ENCODE data around the gene DYNC1LI1. TPM values are rescaled to one million over a fixed set of nuclear protein-coding genes. Genes with fewer than 3 reads are reported as not detected.

Gene DYNC1LI1
- total and polyA plus RNA-seq, 2 of the 4 experiments (the other 2 are of a cell fraction): 25.2 to 30.8 TPM

DNA sequence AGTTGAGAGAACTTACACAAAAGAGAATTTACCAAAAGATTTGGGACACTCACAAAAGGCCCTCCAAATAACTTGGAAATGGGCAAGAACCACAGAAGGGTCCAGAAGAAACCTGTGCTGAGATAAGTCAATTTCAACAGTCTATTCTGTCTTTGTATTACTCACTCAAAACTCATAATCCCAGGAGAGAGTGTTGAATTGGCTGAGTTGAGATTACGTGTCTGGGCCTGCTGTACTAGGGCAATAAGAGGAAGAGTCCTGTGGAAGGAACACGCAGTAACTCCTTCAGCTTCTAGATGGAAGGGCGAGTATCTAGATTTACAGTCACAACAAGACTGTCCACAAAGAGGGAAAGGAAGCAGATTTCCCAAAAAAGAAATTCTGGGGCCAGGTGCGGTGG lies 42.5 kb upstream of the DYNC1LI1 start:
- Histone ChIP-seq H3K14ac (replicated peaks; ENCODE audit: low read depth, low read length) (no peak overlapping the region), H3K9ac (ENCODE audit: low read depth, low read length) (no peak overlapping the region), H3K36me3 (ENCODE audit: control insufficient read depth, insufficient read depth, low read length) (no peaks in the 10 kb centered on the region), H3K56ac (ENCODE audit: extremely low read depth, insufficient read depth, low read length) (no peak overlapping the region), H2BK20ac (ENCODE audit: low read depth, low read length) (peak overlapping the region; percentile 56; the same call in 1 of the 2 replicates), H4K8ac (ENCODE audit: low read depth in 2 of 2, low read length in 2 of 2) (no peak overlapping the region), H3K9me3 (ENCODE audit: control insufficient read depth, insufficient read depth, low read length) (no peaks in the 10 kb centered on the region), H3K4me3 (ENCODE audit: insufficient read depth, low read depth, low read length) (no peak overlapping the region), H2AK9ac (replicated peaks; ENCODE audit: low read depth, low read length, poor library complexity) (no peak overlapping the region), H3K18ac (ENCODE audit: low read depth, low read length) (no peak overlapping the region), H3K4ac (ENCODE audit: low read depth, low read length) (peak overlapping the region; percentile 39; the same call in 1 of the 2 replicates), H2AK5ac (ENCODE audit: low read depth, low read length) (no peak overlapping the region), H2AFZ (replicated peaks; ENCODE audit: low read length, poor library complexity) (no peak overlapping the region), H4K20me1 (ENCODE audit: insufficient read depth, low read length) (no peaks in the 10 kb centered on the region), H2BK5ac (ENCODE audit: low read depth, low read length, poor library complexity, severe bottlenecking) (no peak overlapping the region), H3K9me1 (ENCODE audit: insufficient read depth, low read length) (no peaks in the 10 kb centered on the region), H3K79me1 (ENCODE audit: low read depth in 1 of 2, low read length in 2 of 2) (no peaks in the 10 kb centered on the region), H3K27ac (ENCODE audit: insufficient read depth, low read length) (no peak overlapping the region), H3K23ac (ENCODE audit: low read depth, low read length) (no peak overlapping the region), H2BK15ac (ENCODE audit: low read depth, low read length) (peak overlapping the region; percentile 2; the same call in 1 of the 3 replicates), H2BK120ac (ENCODE audit: low read depth, low read length) (peak overlapping the region; percentile 48; the same call in 1 of the 2 replicates), H4K5ac (ENCODE audit: low read depth, low read length) (no peak overlapping the region), H4K91ac (ENCODE audit: insufficient read depth, low read depth, low read length) (no peak overlapping the region), H3K27me3 (ENCODE audit: control insufficient read depth, insufficient read depth, low read length) (no peaks in the 10 kb centered on the region), H3K4me1 (ENCODE audit: control insufficient read depth, insufficient read depth, low read length) (peaks cover 4% of the 10 kb centered on the region; the same call in 1 of the 2 replicates), H3K4me2 (ENCODE audit: low read depth, low read length) (no peak overlapping the region)
- DNase-seq (no peak), ATAC-seq (ENCODE audit: low read depth) (no peak)
- intact Hi-C loops (cut with micrococcal nuclease) (no loop called here), dilution Hi-C loops (cut with HindIII; ENCODE audit: low sequenced_read_pairs, unreplicated experiment) (no loop called here), in situ Hi-C loops (cut with MboI; ENCODE audit: low sequenced_read_pairs) (no loop called here)
- BruUV-seq (replicated peaks): no TSS peak
- TF ChIP-seq RCOR1 (IDR thresholded peaks at IDR 0.05; ENCODE audit: insufficient replicate concordance, low read length): no peak
- no peak for TF ChIP-seq RFX5 (IDR thresholded peaks at IDR 0.05; ENCODE audit: low read depth, low read length)
- no peak for TF ChIP-seq POLR2A (IDR thresholded peaks at IDR 0.05; ENCODE audit: low read depth, low read length)
- no peak for TF ChIP-seq MAZ (IDR thresholded peaks at IDR 0.05; ENCODE audit: borderline replicate concordance, low read depth, low read length)
- TF ChIP-seq RAD21 (IDR thresholded peaks at IDR 0.05; ENCODE audit: low read length): no peak
- TF ChIP-seq NFE2L2 (IDR thresholded peaks at IDR 0.05; ENCODE audit: low read depth, low read length): no peak
- no peak for TF ChIP-seq USF2 (IDR thresholded peaks at IDR 0.05; ENCODE audit: low read depth, low read length)
- TF ChIP-seq CHD1 (IDR thresholded peaks at IDR 0.05; ENCODE audit: low read depth, low read length): no peak
- TF ChIP-seq MXI1 (IDR thresholded peaks at IDR 0.05; ENCODE audit: borderline replicate concordance, low read depth, low read length): no peak
- no peak for TF ChIP-seq BHLHE40 (IDR thresholded peaks at IDR 0.05; ENCODE audit: low read depth, low read length)
- no peak for TF ChIP-seq SMC3 (IDR thresholded peaks at IDR 0.05; ENCODE audit: low read depth, low read length)
- no peak for TF ChIP-seq CTCF (conservative IDR thresholded peaks at IDR 0.05; ENCODE audit: low read depth, low read length)
- TF ChIP-seq, protein P1, sequence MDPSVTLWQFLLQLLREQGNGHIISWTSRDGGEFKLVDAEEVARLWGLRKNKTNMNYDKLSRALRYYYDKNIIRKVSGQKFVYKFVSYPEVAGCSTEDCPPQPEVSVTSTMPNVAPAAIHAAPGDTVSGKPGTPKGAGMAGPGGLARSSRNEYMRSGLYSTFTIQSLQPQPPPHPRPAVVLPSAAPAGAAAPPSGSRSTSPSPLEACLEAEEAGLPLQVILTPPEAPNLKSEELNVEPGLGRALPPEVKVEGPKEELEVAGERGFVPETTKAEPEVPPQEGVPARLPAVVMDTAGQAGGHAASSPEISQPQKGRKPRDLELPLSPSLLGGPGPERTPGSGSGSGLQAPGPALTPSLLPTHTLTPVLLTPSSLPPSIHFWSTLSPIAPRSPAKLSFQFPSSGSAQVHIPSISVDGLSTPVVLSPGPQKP (IDR thresholded peaks at IDR 0.05; ENCODE audit: borderline replicate concordance, low read depth, low read length): no peak
- no peak for TF ChIP-seq CEBPB (IDR thresholded peaks at IDR 0.05; ENCODE audit: low read depth, low read length)
- no peak for TF ChIP-seq FOS (IDR thresholded peaks at IDR 0.05; ENCODE audit: low read depth, low read length)
- TF ChIP-seq MAFK (IDR thresholded peaks at IDR 0.05; ENCODE audit: low read depth, low read length): no peak
- CTCF ChIA-PET: no interaction called here
- POLR2A ChIA-PET (ENCODE audit: unreplicated experiment): no interaction called here
- WGBS, 2 experiments (ENCODE audit: extremely low coverage in 2 of 2, insufficient read length in 1 of 2): no CpG with 5 or more reads among the region's 4 CpGs

Data from IMR-90 (cell line).